K562 (cell line): ENCODE measurements around the gene SMIM8. TPM values are rescaled to one million over a fixed set of nuclear protein-coding genes. Genes with fewer than 3 reads are reported as not detected.

ENCODE experiments used
- C11orf30 ChIP-seq: fragments of 450-650 bp; IDR thresholded peaks from 2 replicates; pipeline ENCODE4 v1.6.1; 2016; ENCODE audit warnings: low read depth, mild to moderate bottlenecking
- CBFA2T3 ChIP-seq: fragments of 450-650 bp; IDR thresholded peaks from 2 replicates; pipeline ENCODE4 v1.6.1; 2017
- CBX3 ChIP-seq, 2 experiments: IDR thresholded peaks; 1 replicate in 1 of 2; 2 replicates in 1 of 2; pipeline ENCODE4 v1.6.1; 2012; ENCODE audit warnings: inconsistent platforms in 2 of 2, low read length in 2 of 2, borderline replicate concordance in 1 of 2, control low read depth in 1 of 2
- CHAMP1 ChIP-seq: fragments of 450-650 bp; IDR thresholded peaks from 2 replicates; pipeline ENCODE4 v1.6.1; 2016; ENCODE audit warnings: mild to moderate bottlenecking
- DPF2 ChIP-seq: fragments of 450-650 bp; IDR thresholded peaks from 2 replicates; pipeline ENCODE4 v1.6.1; 2016
- EGR1 ChIP-seq: fragments of 450-650 bp; conservative IDR thresholded peaks from 2 replicates; pipeline ENCODE4 v1.6.1; 2017; ENCODE audit warnings: mild to moderate bottlenecking
- ELF4 ChIP-seq: fragments of 450-650 bp; formaldehyde crosslinking; IDR thresholded peaks from 2 replicates; pipeline ENCODE4 v1.4.0; 2022; ENCODE audit warnings: missing genetic modification characterization
- JUNB ChIP-seq: fragments of 450-650 bp; formaldehyde crosslinking; conservative IDR thresholded peaks from 2 replicates; pipeline ENCODE4 v1.4.0; 2020; ENCODE audit warnings: mild to moderate bottlenecking
- JUND ChIP-seq, 2 experiments: IDR thresholded peaks; 2 replicates in 1 of 2; 3 replicates in 1 of 2; pipeline ENCODE4 v1.6.1; 2011; ENCODE audit warnings: borderline replicate concordance in 2 of 2, low read depth in 2 of 2, low read length in 2 of 2, improper control_type of control experiment in 1 of 2, missing biosample characterization in 1 of 2, missing genetic modification characterization in 1 of 2, missing genetic modification reagents in 1 of 2
- SMARCA4 ChIP-seq: fragments of 450-650 bp; IDR thresholded peaks from 2 replicates; pipeline ENCODE4 v1.6.1; 2016
- SMARCE1 ChIP-seq: fragments of 450-650 bp; IDR thresholded peaks from 2 replicates; pipeline ENCODE4 v1.7.1; 2016; ENCODE audit warnings: mild to moderate bottlenecking
- TRIM24 ChIP-seq, 2 experiments: fragments of 450-650 bp; IDR thresholded peaks; 2 replicates each; pipeline ENCODE4 v1.6.1; 2016
- ZNF197 ChIP-seq: fragments of 200-800 bp; sonication (Bioruptor generic); IDR thresholded peaks from 2 replicates; pipeline ENCODE4 v1.6.1; 2016; ENCODE audit warnings: low read depth, missing genetic modification characterization, missing compliant biosample characterization
- polyA plus RNA-seq, 8 experiments: library from polyadenylated mRNA; depleted of rRNA in 4 of 8; stranded (reverse) in 5 of 8; unstranded in 3 of 8; fragments of >200 nt; fragmentation: Nextera tagmentation in 2 of 8; fragmentation: Illumina TruSeq in 1 of 8; extraction: Ambion mirVana in 2 of 8; extraction: Trizol in 1 of 8; gene quantifications; 2 replicates each; pipeline versions ENCODE4 v1.2.1 to v1.2.3, GENCODE V29; 2011 to 2014; ENCODE audit warnings: inconsistent platforms in 1 of 8, missing spikeins in 1 of 8
- total RNA-seq, 7 experiments: library from RNA; depleted of rRNA in 6 of 7; stranded (reverse); fragments of >200 nt in 6 of 7; fragmentation: Illumina TruSeq in 2 of 7; extraction: Trizol in 2 of 7; gene quantifications; 2 replicates each; pipeline versions ENCODE4 v1.2.1 to v1.2.3, GENCODE V29; 2011 to 2021; ENCODE audit warnings: low replicate concordance in 1 of 7
- TF ChIP-seq, protein P1 (sequence below): fragments of 450-650 bp; IDR thresholded peaks from 2 replicates; pipeline ENCODE4 v1.6.1; 2016

The SMIM8 gene
- total and polyA plus RNA-seq, 9 of the 15 experiments (the other 6 are each of a cell fraction or from before 2014, with no cell fraction given) = 8.3 to 53.7 (median 15.1) TPM

DNA sequence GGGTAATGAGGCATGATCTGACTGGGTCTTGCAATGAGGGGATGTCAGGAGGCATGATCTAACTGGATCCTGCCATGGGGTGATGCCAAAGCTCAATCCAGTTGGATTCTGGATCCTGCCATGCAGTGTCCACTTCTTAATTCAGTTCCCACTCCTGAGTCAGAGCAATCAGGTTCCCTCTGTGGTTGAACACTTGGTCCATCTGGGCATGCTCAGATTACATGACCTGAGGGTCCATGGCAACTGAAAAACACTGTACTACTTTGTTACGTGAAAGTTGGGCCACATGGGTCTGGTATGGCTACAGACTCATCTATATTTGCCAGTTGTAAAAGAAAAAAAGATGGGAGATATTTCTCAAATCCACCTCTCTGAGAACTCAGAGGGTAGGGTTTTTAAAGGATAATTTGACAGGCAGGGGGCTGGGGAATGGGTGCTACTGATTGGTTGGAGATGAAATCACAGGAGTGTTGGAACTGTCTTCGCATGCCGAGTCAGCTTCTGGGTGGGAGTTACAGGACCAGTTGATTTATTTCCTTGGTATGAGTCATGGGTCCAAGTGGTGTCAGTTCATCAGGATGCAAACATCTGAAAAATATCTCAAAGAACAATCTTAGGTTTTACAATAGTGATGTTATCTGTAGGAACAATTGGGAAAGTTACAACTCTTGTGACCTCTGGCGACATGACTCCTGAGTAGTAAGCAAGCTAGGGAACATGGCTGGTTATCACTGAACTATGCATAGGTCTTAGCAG, 43.9 kb downstream of the SMIM8 start (continued):
- TF ChIP-seq EGR1 (0 out of 2 replicates have a peak, but pooled peaks have one; percentile 17), DPF2 (peak; percentile 39; the same call in 1 of the 2 replicates), CHAMP1 (0 out of 2 replicates have a peak, but pooled peaks have one; percentile 46), ELF4 (CRISPR knock-in tag) (no peak), SMARCA4 (peak; percentile 45; the same call in 1 of the 2 replicates), ZNF197 (CRISPR knock-in tag) (no peak), CBX3 (IDR thresholded peaks at IDR 0.05; ENCODE audit: borderline replicate concordance in 1 of 2, low read length in 2 of 2) (peak in 1 of 2 experiments; percentile 29; a peak in 1 of 3 replicates), JUND (IDR thresholded peaks at IDR 0.05; ENCODE audit: borderline replicate concordance, low read depth, low read length) (peak; percentile 66), JUND (tag; IDR thresholded peaks at IDR 0.05; ENCODE audit: borderline replicate concordance, low read depth, low read length) (peak; percentile 76; the same call in 2 of the 3 replicates), JUNB (no peak), TRIM24 (IDR thresholded peaks at IDR 0.05) (peak; percentile 48 to 54; a peak in 2 of 4 replicates), SMARCE1 (0 out of 2 replicates have a peak, but pooled peaks have one; percentile 37), CBFA2T3 (peak; percentile 40), C11orf30 (0 out of 2 replicates have a peak, but pooled peaks have one; percentile 23)
- TF ChIP-seq, protein P1, sequence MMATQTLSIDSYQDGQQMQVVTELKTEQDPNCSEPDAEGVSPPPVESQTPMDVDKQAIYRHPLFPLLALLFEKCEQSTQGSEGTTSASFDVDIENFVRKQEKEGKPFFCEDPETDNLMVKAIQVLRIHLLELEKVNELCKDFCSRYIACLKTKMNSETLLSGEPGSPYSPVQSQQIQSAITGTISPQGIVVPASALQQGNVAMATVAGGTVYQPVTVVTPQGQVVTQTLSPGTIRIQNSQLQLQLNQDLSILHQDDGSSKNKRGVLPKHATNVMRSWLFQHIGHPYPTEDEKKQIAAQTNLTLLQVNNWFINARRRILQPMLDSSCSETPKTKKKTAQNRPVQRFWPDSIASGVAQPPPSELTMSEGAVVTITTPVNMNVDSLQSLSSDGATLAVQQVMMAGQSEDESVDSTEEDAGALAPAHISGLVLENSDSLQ = peak; percentile 86
